ENCODE measurements around the gene VSTM5.

- TF ChIP-seq CTCF (IDR thresholded peaks at IDR 0.05): no peak
- no peak for TF ChIP-seq POLR2A (IDR thresholded peaks at IDR 0.05)
Observed at GRCh38 chr11:93887111-93887510, 36.7 kb upstream of the VSTM5 start.

All from adrenal gland (tissue), 5 donors.